ENCODE data around the gene SCUBE1. TPM values are rescaled to one million over a fixed set of nuclear protein-coding genes. Genes with fewer than 3 reads are reported as not detected.

SCUBE1 gene
- total and polyA plus RNA-seq, 2 of the 8 experiments (the other 6 are each of a cell fraction or from before 2014, with no cell fraction given), result 2.3 to 4.9 TPM

DNA sequence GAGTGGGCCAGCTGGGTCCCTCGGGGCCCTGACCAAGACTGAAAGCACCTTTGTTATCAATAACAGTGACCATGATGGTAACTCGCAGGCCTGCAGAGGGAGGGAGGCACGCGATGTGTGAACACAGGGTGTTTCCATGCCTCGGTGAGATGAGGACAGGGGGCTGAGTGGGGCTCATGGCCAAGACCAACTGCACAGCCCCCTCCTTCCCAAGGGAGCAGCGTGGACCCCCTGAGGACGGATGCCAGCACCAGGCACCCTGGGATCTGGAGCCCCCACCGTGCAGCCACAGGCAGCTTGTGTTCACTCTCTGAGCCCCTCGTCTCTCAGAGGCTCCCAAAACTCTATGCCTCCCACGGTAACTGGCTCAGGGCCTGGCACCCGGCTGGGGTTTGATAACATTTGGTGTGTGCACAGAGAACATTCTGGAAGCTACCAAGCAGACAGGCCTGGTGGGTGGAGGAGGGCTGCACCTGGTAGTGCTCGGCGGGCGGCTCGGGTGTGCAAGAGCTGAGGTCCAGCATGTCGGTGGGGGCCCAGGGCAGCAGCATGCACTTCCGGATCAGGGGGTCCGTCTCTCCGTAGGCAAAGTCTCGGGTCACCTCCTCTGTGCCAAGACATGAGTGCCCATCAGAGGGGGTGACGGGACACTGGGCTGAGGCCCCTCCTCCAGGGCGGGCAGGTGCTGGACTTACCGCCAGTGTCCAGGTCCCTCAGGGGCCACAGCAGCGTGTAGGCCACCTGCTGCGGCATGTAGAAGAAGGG is 163.8 kb downstream of the SCUBE1 start (continued):
- TF ChIP-seq MAFK (IDR thresholded peaks at IDR 0.05; ENCODE audit: low read depth, low read length) (no peak), TAF7 (optimal IDR thresholded peaks at IDR 0.05; ENCODE audit: borderline replicate concordance, low read depth, low read length) (no peak), ASH2L (IDR thresholded peaks at IDR 0.05; ENCODE audit: low read length) (no peak), CHD1 (IDR thresholded peaks at IDR 0.05; ENCODE audit: low read depth, low read length) (no peak), POU5F1 (IDR thresholded peaks at IDR 0.05; ENCODE audit: low read depth, low read length) (no peak), GTF2F1 (IDR thresholded peaks at IDR 0.05; ENCODE audit: borderline replicate concordance, low read depth, low read length) (no peak), POLR2A (IDR thresholded peaks at IDR 0.05; ENCODE audit: control extremely low read depth in 1 of 2, low read depth in 2 of 2, low read length in 2 of 2) (no peak), KDM4A (IDR thresholded peaks at IDR 0.05; ENCODE audit: low read depth, low read length, severe bottlenecking) (no peak), NRF1 (IDR thresholded peaks at IDR 0.05; ENCODE audit: low read depth, low read length) (no peak), GABPA (IDR thresholded peaks at IDR 0.05; ENCODE audit: borderline replicate concordance, insufficient read depth, low read length) (no peak), POLR2AphosphoS5 (IDR thresholded peaks at IDR 0.05; ENCODE audit: low read depth, low read length) (no peak)
